ENCODE data around the gene BRAT1. TPM values are rescaled to one million over a fixed set of nuclear protein-coding genes. Genes with fewer than 3 reads are reported as not detected.

The BRAT1 gene
- total RNA-seq, 6 experiments from 2014 or later: 11.1 to 25.9 (median 14.8) TPM

- intact Hi-C loops (cut with DNase I): no loop called here
- TF ChIP-seq POLR2A (IDR thresholded peaks at IDR 0.05): no peak
- no peak for TF ChIP-seq CTCF (IDR thresholded peaks at IDR 0.05)
- Histone ChIP-seq H3K4me1 (peaks cover 0 to 9% (median 0%) of the 10 kb centered on the region in 4 donors), H3K4me3 (no peak overlapping the region), H3K36me3 (no peaks in the 10 kb centered on the region), H3K9me3 (no peaks in the 10 kb centered on the region), H3K27me3 (no peaks in the 10 kb centered on the region), H3K27ac (no peak overlapping the region)
- DNase-seq: no peak
- ATAC-seq: no peak
- 61% methylated on average over 8 of the region's 9 CpGs for WGBS (ENCODE audit: insufficient coverage, low coverage, low lambda C conversion rate, missing lambda C conversion rate)
Measured at GRCh38 chr7:2514473-2515423, 40.6 kb downstream of the BRAT1 start.

- peaks cover 0 to 4% (median 0%) of the 10 kb centered on the region in 4 donors for H3K4me1 ChIP-seq
- intact Hi-C loops (cut with DNase I): no loop called here
Measured at GRCh38 chr7:2513702-2514101, 41.6 kb downstream of the BRAT1 start.

GRCh38 chr7:2512713-2513112 is 42.6 kb downstream of the BRAT1 start:
- 74% methylated on average over 3 of the region's 3 CpGs for WGBS (ENCODE audit: insufficient coverage, low coverage, low lambda C conversion rate, missing lambda C conversion rate)
- H3K27me3 ChIP-seq: no peaks in the 10 kb centered on the region
- H3K9me3 ChIP-seq: no peaks in the 10 kb centered on the region
- TF ChIP-seq CTCF (IDR thresholded peaks at IDR 0.05) (no peak), POLR2A (IDR thresholded peaks at IDR 0.05) (no peak)
- ATAC-seq (no peak), DNase-seq (no peak)
- peaks cover 0 to 4% (median 0%) of the 10 kb centered on the region in 4 donors for H3K4me1 ChIP-seq
- no peaks in the 10 kb centered on the region for H3K36me3 ChIP-seq
- intact Hi-C loops (cut with DNase I): no loop called here
- no peak overlapping the region for H3K4me3 ChIP-seq
- no peak overlapping the region for H3K27ac ChIP-seq

More at GRCh38 chr7:2513702-2514101, 41.6 kb downstream of the BRAT1 start:
- Histone ChIP-seq H3K27ac (no peak overlapping the region), H3K36me3 (no peaks in the 10 kb centered on the region), H3K4me3 (no peak overlapping the region), H3K9me3 (no peaks in the 10 kb centered on the region), H3K27me3 (no peaks in the 10 kb centered on the region)
- no peak for DNase-seq
- WGBS (ENCODE audit: insufficient coverage, low coverage, low lambda C conversion rate, missing lambda C conversion rate): 100% methylated on average over 1 of the region's 7 CpGs
- ATAC-seq: no peak
- TF ChIP-seq CTCF (IDR thresholded peaks at IDR 0.05) (no peak), POLR2A (IDR thresholded peaks at IDR 0.05) (no peak)

- DNase-seq (no peak), ATAC-seq (no peak)
- peaks cover 0 to 4% (median 0%) of the 10 kb centered on the region in 4 donors for H3K4me1 ChIP-seq
- H3K4me3 ChIP-seq: no peak overlapping the region
- intact Hi-C loops (cut with DNase I): no loop called here
- H3K9me3 ChIP-seq: no peaks in the 10 kb centered on the region
- WGBS (ENCODE audit: insufficient coverage, low coverage, low lambda C conversion rate, missing lambda C conversion rate): no CpG with 5 or more reads among the region's 12 CpGs
- H3K27ac ChIP-seq: peak overlapping the region in 1 of 3 donors; percentile 40
- TF ChIP-seq POLR2A (IDR thresholded peaks at IDR 0.05) (no peak), CTCF (IDR thresholded peaks at IDR 0.05) (no peak)
- no peaks in the 10 kb centered on the region for H3K27me3 ChIP-seq
- no peaks in the 10 kb centered on the region for H3K36me3 ChIP-seq
Measured at GRCh38 chr7:2512179-2512661, 43.1 kb downstream of the BRAT1 start.
